ENCODE data around the gene CHST6. TPM values are rescaled to one million over a fixed set of nuclear protein-coding genes. Genes with fewer than 3 reads are reported as not detected.
"Not testable (repeated sequence)": the region's sequence is repeated elsewhere in the genome, so short reads cannot be mapped to it uniquely, and the experiment has no call there.

The CHST6 gene
- total RNA-seq, 1 donor from 2014 or later: 1.4 TPM

GRCh38 chr16:75443298-75443697 lies 51.9 kb downstream of the CHST6 start:
- H3K36me3 ChIP-seq: peaks cover 6% of the 10 kb centered on the region
- peaks cover 11% of the 10 kb centered on the region for H3K4me1 ChIP-seq
- no peak overlapping the region for H3K27ac ChIP-seq (replicated peaks)
- H3K9me3 ChIP-seq (replicated peaks): no peaks in the 10 kb centered on the region
- H3K4me3 ChIP-seq: no peak overlapping the region
- TF ChIP-seq CTCF (IDR thresholded peaks at IDR 0.05; ENCODE audit: borderline replicate concordance): no peak
- H3K27me3 ChIP-seq (ENCODE audit: low read depth): no peaks in the 10 kb centered on the region
- intact Hi-C loops (cut with micrococcal nuclease): no loop called here
- DNase-seq: no peak

GRCh38 chr16:75433732-75434413 lies 61.4 kb downstream of the CHST6 start:
- intact Hi-C loops (cut with micrococcal nuclease): no loop called here

GRCh38 chr16:75432828-75433731 lies 62.2 kb downstream of the CHST6 start, which contains the start of gene CFDP1:
Gene CFDP1, minus strand, starts transcription at chr16:75433503. Its CDS starts 151 bp downstream, at chr16:75433352.
- Histone ChIP-seq H3K27me3 (ENCODE audit: low read depth) (no peaks in the 10 kb centered on the region), H3K4me1 (peaks cover 41% of the 10 kb centered on the region), H3K27ac (replicated peaks) (peak within 1 kb of the TSS; percentile 99), H3K4me3 (peak within 1 kb of the TSS; percentile 95), H3K36me3 (no peaks in the 10 kb centered on the region), H3K9me3 (replicated peaks) (no peaks in the 10 kb centered on the region)
- TF ChIP-seq CTCF (IDR thresholded peaks at IDR 0.05; ENCODE audit: borderline replicate concordance): no peak
- intact Hi-C loops (cut with micrococcal nuclease): no loop called here
- peak; percentile 95 for DNase-seq

More at GRCh38 chr16:75433732-75434413, 61.4 kb downstream of the CHST6 start:
- Histone ChIP-seq H3K4me3 (peak overlapping the region; percentile 95), H3K27me3 (ENCODE audit: low read depth) (no peaks in the 10 kb centered on the region), H3K9me3 (replicated peaks) (no peaks in the 10 kb centered on the region), H3K27ac (replicated peaks) (peak overlapping the region; percentile 99), H3K36me3 (no peaks in the 10 kb centered on the region), H3K4me1 (peaks cover 41% of the 10 kb centered on the region)
- no peak for TF ChIP-seq CTCF (IDR thresholded peaks at IDR 0.05; ENCODE audit: borderline replicate concordance)
- DNase-seq: no peak

GRCh38 chr16:75429621-75430403 lies 65.4 kb downstream of the CHST6 start:
- Histone ChIP-seq H3K36me3 (no peaks in the 10 kb centered on the region), H3K4me3 (no peak overlapping the region), H3K4me1 (peaks cover 37% of the 10 kb centered on the region), H3K9me3 (replicated peaks) (no peaks in the 10 kb centered on the region), H3K27ac (replicated peaks) (no peak overlapping the region), H3K27me3 (ENCODE audit: low read depth) (no peaks in the 10 kb centered on the region)
- no peak for DNase-seq
- TF ChIP-seq CTCF (IDR thresholded peaks at IDR 0.05; ENCODE audit: borderline replicate concordance): no peak
- intact Hi-C loops (cut with micrococcal nuclease): no loop called here

- H3K27ac ChIP-seq (replicated peaks); H3K27me3 ChIP-seq (ENCODE audit: low read depth); DNase-seq; H3K4me3 ChIP-seq; intact Hi-C loops (cut with micrococcal nuclease); H3K9me3 ChIP-seq (replicated peaks); H3K36me3 ChIP-seq: not testable (repeated sequence)
- peaks cover 26% of the 10 kb centered on the region for H3K4me1 ChIP-seq
Observed at GRCh38 chr16:75426524-75426923, 68.7 kb downstream of the CHST6 start.

- peaks cover 38% of the 10 kb centered on the region for H3K4me1 ChIP-seq
- peak overlapping the region; percentile 45 for H3K27ac ChIP-seq (replicated peaks)
- H3K27me3 ChIP-seq (ENCODE audit: low read depth); H3K9me3 ChIP-seq (replicated peaks); H3K4me3 ChIP-seq; intact Hi-C loops (cut with micrococcal nuclease); DNase-seq; H3K36me3 ChIP-seq: not testable (repeated sequence)
Observed at GRCh38 chr16:75424105-75424762, 71.0 kb downstream of the CHST6 start.
